ENCODE results near the gene ANGPTL4.

DNA sequence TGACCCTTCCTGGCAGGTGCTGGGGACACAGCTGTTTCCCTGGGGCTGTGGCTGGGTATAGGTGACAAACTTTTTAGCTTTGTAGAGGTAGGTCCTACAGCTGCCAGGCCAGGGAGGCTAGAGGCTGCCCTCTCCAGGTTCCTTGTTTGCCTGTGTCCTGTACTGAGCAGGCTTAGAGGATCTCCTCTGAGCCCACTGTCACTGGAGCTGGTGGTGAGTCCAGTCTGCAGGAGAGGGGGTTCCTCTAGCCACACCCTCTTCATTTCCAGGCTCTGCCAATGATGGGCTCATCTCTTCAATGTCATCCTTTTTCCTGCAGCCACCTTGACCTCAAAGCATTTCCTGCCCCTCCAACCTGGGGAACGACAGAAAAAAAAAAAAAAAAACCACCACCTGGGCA lies 13.6 kb downstream of the ANGPTL4 start:
- TF ChIP-seq YY1 (IDR thresholded peaks at IDR 0.05; ENCODE audit: insufficient read depth, insufficient read length) = no peak
- no peak for TF ChIP-seq SUZ12 (IDR thresholded peaks at IDR 0.05; ENCODE audit: extremely low read depth, insufficient read depth, insufficient read length)
